Anterior cingulate cortex (tissue), 58 donors: ENCODE data around the gene IL6ST.

Source experiments
- DNase-seq, 58 donors: peaks; one replicate each; lab custom pipeline; 2025; lab: John Stamatoyannopoulos, UW

Gene IL6ST

DNA sequence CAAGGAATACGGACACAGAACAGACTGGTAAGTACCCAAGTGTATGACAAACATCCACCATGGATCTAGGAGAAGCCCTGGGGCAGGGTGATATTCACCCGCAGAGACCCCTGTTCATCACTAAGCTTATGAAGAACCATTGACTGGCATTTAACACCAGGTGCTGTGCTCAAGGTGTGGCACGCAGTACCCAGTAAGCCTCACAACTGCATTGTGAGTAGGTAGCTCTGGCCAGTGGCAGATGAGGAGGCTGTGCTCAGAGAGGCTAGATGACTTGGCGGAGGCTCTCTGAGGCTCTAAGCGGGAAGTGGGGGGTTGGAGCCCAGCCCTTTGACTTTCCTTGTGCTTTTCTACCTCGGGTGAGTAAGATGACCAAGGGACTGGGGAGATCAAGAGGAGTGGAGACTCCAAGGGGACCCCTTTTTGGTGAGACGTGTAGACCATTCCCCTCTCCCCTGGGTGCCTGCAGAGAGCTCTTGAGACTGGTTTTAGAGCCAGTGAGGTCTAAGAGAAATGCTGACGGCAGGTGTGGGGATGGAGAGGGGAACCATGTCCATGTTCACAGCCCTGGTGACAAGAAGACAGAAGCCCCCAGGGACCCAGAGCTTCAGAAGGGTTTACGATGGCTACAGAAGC, 70.8 kb downstream of the IL6ST start:
- no peak for DNase-seq

DNA sequence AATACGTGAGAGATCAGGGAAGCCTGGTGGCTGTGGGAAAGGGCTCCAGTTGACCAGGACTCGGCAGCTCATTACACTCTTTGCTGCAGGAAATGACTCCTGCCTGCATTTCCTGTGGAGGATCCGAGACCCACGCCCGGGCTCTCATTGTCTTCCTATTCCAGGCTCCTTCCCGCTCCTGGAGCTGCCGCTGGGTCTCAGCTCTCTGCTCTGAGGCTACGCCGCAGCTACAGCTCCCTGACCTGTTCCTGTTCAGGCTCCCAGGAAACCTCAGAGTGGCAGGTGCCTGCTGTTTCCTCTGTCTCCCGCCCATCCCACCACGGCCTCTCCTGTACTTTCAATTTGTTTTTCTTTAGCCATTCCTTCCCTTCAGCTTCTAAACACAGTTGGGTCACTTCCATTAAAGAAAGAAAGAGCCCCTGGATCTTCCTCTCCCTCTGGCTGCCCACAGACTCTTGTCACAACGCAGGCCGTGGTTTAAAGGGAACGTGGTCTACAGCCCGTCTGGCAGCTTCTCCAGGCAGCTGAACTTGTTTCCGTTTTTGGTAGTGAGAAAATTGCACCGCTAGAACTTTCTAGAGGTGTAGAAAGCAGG, 71.5 kb downstream of the IL6ST start:
- DNase-seq: peak in 2 of 58 donors; percentile 9 to 30

DNA sequence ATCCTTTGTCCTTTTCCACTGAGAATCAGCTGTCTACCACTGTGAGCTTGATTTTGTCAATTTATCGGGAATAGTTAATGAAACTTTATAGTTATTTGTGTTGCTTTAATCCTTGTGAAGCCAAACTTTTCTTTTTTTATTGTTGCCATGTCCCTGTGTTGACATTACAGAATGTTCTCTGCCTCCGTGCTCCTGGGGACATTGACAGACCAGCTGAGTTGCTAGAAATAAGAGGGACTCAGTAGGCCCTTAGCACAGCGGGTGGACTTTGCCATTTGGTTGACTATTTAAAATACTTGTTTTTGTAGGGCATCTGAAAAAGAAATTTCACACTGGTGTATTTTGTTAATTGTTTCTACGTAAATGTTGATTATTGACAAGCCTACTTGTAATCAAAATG, 73.1 kb downstream of the IL6ST start:
- DNase-seq: no peak

DNA sequence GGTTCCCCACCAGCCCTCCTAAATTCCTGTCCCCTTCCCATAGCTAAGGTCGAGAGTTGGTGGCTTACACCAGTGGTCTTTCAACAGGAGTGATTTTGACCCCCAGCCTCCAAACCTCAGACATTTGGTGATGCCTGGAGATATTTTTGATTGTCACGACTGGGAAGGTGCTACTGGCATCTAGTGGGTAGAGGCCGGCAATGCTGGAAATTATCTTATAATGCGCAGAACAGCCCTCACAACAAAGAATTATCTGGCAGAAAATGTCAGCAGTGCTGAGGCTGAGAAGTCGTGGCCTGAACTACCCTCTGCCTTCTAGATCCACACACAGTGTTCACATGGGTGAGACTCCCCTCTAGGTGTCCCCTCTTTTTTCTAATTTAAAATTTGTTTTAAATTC, 74.0 kb downstream of the IL6ST start:
- peak in 2 of 58 donors; percentile 7 for DNase-seq

DNA sequence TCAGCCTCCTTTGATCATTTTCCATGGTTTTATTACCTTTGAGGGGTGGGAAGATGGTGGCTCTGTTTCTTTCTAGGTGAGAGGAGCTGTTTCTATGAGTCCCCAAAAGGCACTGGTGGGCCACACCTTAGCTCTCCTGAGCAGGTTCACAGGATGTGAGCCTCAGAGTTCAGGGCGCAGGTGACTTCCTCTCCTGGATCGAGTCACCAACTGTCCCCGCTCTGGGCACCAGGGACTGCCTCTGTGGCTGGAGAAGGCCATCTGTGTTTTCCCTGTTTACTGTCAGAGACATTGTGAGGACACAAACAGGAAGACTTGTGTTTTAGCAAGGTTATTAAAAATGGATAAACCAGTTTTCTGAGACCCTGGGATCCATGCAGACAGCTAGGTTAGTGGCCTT, 75.1 kb downstream of the IL6ST start:
- no peak for DNase-seq

DNA sequence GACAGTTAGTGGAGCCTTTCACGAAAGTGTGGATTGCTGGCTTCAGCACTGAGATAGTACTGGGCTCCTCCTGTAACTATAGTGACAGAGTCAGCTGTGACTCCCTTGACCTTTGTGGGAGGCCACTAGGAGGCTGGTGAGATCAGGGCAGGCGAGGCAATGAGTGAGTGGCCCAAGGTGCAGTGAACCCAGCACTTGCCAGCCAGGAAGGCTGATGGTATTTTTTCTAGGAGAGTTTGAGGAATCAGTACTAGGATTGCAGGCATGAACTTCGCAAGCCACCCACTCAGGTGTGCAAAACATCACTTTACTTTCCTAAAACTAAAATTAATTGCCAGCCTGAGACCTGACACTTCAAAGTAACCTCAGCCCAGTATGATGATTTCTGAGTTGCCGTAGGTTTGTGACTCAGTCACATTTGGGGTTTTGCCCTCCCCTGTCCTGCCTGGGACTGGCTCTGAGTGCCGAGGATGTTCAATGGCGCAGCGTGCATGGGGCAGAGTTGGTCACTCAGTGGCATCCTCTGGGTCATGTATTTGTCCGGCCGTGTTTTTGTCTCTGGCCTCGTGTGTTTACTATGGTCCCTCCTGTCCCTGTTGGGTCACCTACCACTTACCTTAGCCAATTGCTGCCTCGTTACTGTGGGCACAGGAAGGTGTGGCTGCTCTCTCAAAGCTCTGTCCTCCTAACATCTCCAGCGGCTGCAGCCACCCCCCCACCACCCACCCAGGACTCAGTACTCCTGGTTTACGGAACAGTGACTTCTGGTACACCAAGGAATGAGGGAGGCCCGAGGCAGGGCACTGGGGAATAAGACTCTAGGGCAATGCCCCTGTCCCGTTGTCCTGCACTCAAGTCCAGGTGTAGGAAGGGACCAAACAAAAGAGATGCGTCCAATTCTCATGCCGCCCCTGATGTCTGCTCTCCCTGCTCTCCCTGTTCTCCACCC, 76.4 kb downstream of the IL6ST start:
- no peak for DNase-seq

DNA sequence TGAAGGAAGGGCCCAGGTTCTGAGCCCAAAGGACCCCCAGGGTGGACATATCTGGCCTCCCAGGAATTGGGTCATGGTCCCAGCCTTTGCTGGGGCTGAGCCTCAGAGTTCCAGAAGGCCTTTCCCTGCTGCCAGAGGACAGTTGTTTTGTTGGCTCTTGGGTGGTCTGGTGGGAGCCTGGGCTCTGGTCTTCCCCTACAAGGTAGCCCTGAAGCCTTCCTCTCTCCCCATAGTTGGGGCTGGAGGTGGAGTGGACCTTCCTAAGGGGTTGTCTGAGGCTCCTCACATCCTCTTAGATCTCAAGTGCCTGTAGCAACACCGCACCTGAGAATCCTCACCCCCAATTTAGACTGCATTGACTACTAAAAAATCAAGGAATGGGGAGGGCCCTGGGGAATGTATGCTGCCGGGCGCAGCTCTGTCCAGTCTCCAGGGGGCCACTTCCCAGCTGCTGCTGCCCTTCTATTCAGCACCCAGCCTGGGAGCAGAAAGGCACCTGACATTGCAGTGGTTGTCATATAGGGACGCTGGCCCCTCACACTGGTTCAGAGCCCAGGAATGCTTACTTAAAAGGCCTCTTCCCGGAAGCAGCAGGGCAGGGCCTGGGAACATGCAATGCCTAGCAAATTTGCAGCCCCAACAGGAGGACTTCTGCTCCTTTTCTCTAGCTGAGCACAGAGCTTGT, 77.2 kb downstream of the IL6ST start:
- DNase-seq: no peak

DNA sequence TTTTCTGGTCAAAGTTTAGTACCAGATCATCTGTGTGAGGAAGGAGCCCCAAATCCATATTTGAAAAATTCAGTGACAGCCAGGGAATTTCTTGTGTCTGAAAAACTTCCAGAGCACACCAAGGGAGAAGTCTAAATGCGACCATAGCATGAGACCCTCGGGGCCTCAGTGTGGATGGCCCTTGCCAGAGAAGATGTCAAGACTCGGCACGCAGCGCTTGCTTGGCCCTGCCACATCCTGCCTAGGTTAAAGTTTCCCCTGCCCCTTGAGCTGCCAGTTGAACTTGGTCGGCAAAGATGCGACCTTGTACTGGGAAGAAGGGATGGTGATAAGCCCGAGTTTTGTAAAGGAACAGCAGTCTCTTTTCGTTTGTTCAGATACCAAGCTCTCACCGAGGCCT, 77.8 kb downstream of the IL6ST start:
- no peak for DNase-seq

DNA sequence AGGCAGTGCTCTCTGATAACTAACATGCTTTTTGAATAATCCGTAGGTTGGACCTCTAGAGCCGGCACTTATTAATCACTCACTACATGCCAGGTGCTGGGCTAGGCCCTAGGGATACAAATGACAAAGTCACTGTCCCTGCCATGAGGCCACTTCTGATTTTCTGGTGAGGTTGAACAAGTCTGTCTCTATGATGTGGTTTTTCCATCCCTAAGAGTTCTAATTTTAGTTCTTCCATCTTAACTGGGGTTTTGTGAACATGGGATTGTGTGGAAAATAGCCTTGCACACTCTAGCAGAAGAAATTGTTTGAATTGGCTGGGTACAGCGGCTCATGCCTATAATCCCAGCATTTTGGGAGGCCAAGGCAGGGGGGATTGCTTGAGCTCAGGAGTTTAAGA, 79.0 kb downstream of the IL6ST start:
- no peak for DNase-seq

DNA sequence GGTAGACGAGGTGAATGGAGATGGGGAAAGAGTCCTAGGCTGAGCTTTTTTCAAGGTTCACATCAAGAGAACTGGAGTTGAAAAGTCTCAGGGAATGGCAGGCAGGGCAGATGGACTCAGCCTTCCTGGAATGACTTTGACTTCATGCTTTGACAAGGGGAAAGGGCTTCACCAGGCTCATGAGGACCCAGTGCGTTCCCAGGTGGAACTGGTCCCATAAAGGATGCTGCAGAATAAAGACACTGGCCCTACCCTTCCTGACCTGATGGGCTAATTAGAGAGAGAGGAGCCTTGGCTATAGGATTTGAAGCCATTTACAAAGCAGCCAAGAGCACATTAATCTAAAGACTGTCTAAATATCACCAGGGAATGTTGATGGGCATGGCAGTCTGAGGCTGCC, 79.8 kb downstream of the IL6ST start:
- DNase-seq: no peak

DNA sequence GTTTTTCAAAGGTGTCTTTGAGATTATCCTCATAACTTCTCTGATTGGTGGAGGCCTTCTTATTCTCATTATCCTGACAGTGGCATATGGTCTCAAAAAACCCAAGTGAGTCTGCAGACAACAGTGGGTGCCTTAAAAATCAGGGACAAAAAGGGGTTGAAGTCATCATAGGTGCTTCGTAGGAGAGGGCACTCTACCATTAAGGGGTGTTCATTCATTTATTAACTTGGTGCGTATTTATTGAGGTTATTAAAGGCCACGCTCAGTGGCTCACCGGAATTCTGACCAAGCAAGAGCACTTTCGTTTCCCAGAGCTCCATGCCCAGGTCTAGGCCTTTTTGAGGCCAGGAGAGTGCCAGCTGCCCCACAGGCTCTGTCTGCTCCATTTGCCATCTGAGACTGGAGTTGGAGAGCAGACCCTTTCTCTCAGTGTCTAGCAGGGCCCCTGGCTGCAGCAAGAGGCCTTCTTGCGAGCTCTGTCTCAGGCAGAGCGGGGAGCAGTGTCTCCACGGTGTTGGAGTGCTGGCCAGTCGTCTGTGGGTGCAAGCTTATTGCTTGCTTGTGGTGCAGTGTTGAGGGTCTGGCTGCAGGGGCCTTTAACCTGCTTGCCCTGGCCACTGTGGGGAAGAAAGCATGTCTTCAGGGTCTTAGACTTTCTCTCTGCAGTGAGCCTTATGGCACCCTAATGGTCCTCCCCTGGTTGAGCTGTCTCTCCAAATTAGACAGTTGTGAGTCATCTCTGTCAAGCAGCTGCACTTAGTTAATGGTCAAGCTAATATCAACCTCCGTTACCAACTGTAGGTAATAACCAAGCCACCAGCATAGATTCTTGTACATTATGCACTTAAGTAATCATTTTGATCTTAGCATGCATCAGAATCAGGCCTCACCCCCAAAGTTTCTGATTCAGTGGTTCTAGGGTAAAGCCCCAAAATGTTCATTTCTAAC, 81.0 kb downstream of the IL6ST start:
- no peak for DNase-seq

DNA sequence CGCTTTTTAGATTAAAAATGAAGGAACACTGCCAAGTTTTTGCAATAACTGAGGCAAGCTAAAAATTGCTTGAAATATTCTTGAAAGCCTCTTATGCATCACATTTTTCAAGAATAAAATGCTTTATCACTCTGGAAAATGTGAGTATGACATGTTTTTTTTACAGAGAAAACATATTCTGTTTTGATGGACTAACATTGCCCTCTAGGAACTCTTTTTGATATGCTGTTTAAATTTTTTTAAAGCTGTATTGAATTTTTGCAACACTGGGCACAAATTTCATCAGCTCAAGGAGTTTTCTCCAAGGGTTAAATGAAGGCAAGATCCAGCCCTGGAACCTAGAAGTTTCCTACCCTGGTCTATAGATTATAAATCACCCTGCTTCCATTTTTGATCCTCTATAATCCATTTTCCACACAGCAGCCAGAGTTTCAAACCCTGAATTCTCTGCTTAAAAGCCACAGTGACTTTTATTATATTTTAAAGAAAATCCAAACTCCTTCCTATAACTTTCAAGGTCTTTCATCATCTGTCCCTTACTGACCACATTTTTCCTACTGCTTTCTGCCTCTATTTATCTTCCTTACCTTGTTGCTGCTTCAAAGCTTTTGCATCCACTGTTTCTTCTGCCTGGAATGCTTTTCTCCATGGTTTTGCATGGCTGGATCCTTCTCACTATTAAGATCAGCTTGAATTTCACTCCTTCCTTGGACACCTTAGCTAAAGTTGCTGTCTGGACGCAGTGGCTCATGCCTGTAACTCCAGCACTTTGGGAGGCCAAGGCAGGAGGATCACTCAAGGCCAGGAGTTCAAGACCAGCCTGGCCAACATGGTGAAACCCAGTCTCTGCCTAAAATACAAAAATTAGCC, 82.7 kb downstream of the IL6ST start:
- DNase-seq: no peak

DNA sequence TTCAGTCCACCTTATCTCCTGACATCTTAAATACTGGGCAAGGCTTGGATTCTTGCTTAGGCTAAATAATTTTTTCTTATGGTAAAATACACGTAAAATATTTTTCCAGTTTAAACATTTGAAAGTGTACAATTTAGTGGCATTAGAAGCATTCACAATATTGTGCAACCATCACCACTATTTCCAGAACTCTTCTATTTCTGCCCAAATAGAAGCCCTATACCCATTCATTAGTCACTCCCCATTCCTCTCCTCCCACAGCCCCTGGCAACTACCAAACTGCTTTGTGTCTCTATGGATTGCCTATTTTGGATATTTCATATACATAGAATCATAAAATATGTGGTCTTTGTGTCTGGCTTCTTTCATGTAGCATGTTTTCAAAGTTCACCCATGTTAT, 86.0 kb downstream of the IL6ST start:
- DNase-seq: no peak

DNA sequence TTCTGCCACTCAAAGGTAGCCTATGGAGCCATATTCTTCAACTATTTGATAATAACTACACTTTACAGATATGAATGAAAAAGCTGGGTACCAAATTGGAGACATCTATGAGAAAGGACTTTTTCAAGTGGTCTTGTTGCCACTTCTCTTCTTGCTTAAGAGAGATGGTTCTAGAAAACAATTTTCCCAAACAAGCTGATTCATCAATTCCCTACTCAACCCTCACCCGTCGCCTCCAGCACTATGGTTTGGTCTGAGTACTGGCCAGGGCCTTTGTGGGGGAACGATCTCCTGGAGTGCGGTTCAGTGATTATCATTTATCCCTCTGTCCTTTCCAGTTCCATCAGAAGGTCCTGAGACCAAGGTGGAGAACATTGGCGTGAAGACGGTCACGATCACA, 86.8 kb downstream of the IL6ST start:
- DNase-seq: no peak

DNA sequence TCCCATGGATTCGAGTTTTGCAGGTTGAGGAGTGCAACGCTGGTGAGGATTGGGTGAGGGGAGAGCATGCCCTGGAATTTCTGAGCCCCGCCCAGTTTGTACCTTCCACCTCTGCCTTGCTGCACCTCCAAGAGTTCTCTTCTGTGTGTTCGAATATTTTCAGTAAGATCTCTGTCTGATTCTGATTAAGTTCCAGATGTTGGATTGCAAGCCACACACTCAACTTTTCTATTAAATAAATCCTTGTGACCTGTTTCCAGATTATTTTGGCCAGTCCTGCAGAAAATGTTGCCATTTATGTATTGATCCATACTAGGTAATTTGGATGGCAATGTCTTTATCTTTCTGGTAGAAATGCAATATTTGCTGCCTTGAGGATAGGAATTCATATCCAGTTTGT, 89.5 kb downstream of the IL6ST start:
- DNase-seq: no peak

DNA sequence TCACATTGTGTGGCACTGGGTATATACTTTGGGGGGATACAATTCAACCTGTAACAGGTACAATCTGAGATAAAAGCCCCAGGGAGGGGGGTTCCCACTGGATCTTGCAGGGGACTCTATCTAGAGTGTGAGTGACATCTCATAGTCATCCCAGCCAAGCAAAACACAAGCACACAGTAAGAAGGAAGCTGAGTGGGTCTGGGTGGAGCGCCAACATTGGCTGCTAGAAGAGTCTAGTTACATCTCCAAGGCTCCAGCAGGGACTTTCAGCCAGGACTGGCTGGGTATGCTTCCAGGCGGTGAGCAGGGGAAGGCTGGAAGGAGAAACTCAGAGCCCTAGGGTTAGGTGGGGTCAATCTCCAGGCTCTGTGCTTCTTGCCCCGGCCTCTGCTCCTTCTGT, 90.6 kb downstream of the IL6ST start:
- DNase-seq: peak in 6 of 58 donors; percentile 8 to 41 (median 20)

DNA sequence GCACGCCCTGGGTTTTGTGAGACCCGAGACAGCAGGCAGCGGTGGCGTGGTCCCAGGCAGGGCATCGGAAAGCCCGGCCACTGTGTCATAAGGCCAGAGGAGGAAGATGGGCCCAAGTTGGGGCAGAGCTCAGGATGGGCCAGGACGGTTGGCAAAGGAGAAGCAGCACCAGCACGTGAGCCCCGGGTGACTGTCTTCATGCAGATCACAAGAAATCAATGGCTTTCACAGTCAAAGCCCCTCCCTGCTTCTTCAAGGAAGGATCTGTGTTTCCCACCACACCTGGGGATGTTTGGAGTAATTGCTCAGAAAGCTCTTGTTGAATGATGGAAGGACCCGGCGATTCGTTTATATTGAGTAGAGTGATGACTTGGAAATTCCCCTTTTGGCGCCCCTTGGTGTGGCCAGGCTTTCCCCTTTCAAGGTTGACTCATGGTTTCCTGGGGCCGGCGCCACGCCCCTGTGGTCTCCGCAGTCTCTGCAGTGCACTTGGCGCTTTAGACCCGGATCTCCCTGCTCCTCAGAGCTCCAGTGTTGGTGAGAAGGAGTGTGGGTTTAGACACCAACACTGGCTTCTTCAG, 91.6 kb downstream of the IL6ST start:
- no peak for DNase-seq

DNA sequence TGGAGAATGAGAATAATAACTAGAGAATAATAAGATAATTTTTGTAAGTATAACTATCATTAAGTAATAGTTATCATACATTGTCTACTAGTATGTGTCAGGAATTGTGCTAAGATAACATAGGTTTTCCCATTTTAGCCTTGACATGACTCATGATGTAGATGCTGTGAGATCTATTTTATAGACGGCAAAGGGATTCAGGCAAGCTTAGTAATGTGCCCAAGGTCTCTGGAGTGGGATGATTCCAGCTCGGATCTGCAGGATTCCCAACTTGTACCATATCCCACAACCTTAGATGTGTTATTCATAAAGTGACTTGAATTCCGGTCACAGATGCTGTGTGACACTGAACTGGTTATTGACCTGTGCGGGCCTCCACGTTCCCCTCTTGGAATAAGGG, 92.1 kb downstream of the IL6ST start:
- DNase-seq: no peak

DNA sequence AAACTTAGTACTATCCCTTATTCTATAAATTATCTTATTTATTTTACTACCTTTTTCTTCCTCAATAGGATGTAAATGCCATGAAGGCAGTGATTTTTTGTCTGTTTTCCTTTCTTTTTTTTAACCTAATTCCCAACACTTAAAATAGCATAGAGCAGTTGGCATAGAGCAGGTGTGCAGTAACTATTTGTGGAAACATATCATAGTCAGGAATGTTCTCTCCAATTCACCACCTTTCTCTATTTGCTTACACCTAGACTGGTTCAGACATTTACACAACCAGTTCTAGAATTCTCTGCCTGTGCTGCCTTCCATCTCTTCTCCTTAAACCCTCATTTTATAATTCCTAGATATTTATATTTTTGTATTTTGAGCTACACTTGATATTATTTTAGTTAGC, 94.0 kb downstream of the IL6ST start:
- DNase-seq: no peak
